ENCODE results near the gene BCCIP. TPM values are rescaled to one million over a fixed set of nuclear protein-coding genes. Genes with fewer than 3 reads are reported as not detected.

Gene BCCIP
- 10 to 100 TPM; 22.5 to 49.2 TPM for total RNA-seq

DNA sequence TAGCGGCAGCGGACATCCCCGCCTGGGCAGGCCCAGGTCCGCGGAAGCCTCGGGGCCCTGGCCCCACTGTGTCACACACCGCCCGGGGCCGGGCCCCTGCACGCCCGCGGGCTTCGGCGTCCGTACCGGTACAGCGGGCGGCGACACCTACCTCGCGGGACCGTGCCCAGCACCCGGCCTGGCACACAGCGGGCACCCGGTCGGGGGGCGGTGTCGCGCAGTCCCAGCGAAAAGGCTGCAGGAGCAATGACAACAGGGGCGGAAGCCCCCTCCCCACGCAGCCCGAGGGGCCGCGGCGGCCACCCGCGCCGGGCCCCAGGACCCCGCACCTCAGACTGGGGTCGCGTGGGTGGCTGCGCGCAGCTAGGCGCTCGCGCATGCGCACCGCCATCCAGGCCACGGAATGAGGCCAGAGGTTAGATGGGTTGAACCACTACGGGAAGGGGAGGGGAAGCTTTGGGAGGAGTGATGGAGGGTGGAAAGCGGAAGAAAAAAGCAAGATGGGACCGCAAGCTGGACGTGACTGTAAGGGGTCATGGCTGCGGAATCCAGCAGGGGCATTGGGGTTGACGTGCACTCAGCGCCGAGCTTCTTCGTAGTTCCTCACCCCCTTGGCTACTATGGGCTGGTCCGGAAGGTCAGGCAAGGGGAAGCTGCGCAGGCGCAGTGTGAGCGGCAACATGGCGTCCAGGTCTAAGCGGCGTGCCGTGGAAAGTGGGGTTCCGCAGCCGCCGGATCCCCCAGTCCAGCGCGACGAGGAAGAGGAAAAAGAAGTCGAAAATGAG, at the start of gene BCCIP, which contains the start of gene UROS:
Gene BCCIP, plus strand, starts transcription at position 669 of the 785 bp plus-strand sequence. Its CDS starts 12 bp downstream, at position 681.
Gene UROS, minus strand, starts transcription at position 381 of the 785 bp plus-strand sequence. CDS start 6,759 bp downstream, outside the sequence.
- Histone ChIP-seq H3K27ac (peak within 1 kb of the TSS; percentile 66 to 91), H3K4me1 (ENCODE audit: control insufficient read depth in 1 of 2, low read depth in 2 of 2) (peaks cover 16 to 37% of the 10 kb centered on the region in 2 donors), H3K9me3 (no peaks in the 10 kb centered on the region), H3K36me3 (peaks cover 2% of the 10 kb centered on the region), H3K27me3 (replicated peaks; ENCODE audit: insufficient read depth) (no peaks in the 10 kb centered on the region), H3K4me3 (peak within 1 kb of the TSS; percentile 89)
- TF ChIP-seq, protein P1, sequence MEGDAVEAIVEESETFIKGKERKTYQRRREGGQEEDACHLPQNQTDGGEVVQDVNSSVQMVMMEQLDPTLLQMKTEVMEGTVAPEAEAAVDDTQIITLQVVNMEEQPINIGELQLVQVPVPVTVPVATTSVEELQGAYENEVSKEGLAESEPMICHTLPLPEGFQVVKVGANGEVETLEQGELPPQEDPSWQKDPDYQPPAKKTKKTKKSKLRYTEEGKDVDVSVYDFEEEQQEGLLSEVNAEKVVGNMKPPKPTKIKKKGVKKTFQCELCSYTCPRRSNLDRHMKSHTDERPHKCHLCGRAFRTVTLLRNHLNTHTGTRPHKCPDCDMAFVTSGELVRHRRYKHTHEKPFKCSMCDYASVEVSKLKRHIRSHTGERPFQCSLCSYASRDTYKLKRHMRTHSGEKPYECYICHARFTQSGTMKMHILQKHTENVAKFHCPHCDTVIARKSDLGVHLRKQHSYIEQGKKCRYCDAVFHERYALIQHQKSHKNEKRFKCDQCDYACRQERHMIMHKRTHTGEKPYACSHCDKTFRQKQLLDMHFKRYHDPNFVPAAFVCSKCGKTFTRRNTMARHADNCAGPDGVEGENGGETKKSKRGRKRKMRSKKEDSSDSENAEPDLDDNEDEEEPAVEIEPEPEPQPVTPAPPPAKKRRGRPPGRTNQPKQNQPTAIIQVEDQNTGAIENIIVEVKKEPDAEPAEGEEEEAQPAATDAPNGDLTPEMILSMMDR (IDR thresholded peaks at IDR 0.05): no peak
- ATAC-seq (ENCODE audit: insufficient number of reproducible peaks, low FRiP score, low read depth): peak; percentile 97
- peak; percentile 49 for DNase-seq (ENCODE audit: low spot score)

DNA sequence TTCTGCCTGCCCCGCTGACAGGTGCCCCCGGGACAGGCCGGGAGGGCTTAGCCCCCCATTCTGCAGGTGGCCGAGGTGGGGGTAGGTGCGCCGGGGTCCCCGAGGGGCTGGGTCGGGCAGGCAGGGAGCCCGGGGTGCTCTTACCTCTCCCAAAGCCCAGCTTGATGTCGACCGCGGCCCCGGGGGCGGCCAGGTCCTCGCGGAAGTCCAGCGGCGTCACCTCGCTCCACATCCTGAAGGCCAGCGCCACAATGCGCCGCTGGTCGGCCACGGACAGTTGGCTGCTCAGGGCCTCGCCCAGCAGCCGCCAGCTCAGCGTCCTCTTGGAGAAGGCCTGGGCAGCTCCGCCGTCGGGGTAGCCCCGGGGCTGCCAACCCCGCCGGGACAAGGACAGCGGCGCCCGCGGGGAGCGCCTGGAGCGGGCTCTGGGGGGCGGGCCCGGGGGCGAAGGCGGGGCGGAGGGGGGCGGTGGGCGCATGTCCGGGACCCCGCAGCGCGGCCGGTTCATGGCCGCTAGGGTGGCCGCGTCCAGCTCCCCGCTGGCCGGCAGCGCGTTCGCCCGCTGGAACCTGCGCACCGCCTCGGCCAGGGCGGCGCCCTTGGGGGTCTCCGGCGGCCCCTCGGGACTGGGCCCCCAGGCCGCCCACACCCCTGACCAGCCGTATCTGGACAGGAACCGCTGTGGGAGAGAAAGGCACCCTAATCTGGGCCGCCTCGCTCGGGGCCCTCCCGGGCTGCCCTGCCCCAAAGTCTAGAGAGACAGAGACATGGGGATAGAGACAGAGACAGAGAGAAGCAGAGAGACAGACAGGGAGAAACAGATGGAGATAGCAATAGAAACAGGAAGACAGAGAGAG, 49.4 kb upstream of the BCCIP start:
- ATAC-seq (ENCODE audit: insufficient number of reproducible peaks, low FRiP score, low read depth): no peak
- no peaks in the 10 kb centered on the region for H3K27me3 ChIP-seq (replicated peaks; ENCODE audit: insufficient read depth)
- no peak overlapping the region for H3K27ac ChIP-seq
- TF ChIP-seq, protein P1 (IDR thresholded peaks at IDR 0.05): no peak
- H3K4me1 ChIP-seq (ENCODE audit: control insufficient read depth in 1 of 2, low read depth in 2 of 2): peaks cover 0 to 6% of the 10 kb centered on the region in 2 donors
- no peak for DNase-seq (ENCODE audit: low spot score)
- H3K36me3 ChIP-seq: no peaks in the 10 kb centered on the region
- no peak overlapping the region for H3K4me3 ChIP-seq
- H3K9me3 ChIP-seq: no peaks in the 10 kb centered on the region

DNA sequence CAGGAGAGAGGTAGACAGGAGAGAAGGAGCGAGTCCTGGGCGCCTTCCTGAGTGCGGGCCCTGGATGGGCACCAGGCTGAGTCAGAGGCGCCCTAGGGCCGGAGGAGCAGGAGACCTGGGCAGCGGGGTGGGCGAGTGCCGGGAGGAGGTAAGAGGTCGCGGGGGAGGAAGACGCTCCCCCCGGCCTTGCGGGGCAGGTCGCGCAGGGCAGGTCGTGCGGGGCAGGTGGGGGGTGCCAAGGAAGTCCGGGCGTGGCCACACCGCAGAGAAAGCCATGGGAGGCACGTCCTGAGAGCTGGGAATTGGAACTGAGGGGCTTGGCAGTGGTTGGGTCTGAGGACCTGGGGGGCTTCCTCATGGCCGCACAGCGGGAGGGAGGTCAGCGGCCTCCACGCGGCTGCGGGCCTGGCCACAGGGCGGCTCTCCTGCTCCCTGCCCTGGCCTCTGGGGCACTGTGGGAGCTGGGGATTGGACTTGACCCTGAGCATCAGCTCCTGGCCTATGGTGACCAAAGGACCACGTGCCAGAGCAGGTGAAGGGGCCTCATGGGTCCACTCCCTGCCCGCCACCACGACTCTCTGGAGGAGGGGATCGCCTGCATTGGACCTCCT, 48.7 kb upstream of the BCCIP start:
- Histone ChIP-seq H3K27ac (no peak overlapping the region), H3K4me1 (ENCODE audit: control insufficient read depth in 1 of 2, low read depth in 2 of 2) (no peaks in the 10 kb centered on the region), H3K36me3 (no peaks in the 10 kb centered on the region), H3K27me3 (replicated peaks; ENCODE audit: insufficient read depth) (no peaks in the 10 kb centered on the region), H3K4me3 (no peak overlapping the region), H3K9me3 (no peaks in the 10 kb centered on the region)
- no peak for ATAC-seq (ENCODE audit: insufficient number of reproducible peaks, low FRiP score, low read depth)
- TF ChIP-seq, protein P1 (IDR thresholded peaks at IDR 0.05): no peak
- no peak for DNase-seq (ENCODE audit: low spot score)

DNA sequence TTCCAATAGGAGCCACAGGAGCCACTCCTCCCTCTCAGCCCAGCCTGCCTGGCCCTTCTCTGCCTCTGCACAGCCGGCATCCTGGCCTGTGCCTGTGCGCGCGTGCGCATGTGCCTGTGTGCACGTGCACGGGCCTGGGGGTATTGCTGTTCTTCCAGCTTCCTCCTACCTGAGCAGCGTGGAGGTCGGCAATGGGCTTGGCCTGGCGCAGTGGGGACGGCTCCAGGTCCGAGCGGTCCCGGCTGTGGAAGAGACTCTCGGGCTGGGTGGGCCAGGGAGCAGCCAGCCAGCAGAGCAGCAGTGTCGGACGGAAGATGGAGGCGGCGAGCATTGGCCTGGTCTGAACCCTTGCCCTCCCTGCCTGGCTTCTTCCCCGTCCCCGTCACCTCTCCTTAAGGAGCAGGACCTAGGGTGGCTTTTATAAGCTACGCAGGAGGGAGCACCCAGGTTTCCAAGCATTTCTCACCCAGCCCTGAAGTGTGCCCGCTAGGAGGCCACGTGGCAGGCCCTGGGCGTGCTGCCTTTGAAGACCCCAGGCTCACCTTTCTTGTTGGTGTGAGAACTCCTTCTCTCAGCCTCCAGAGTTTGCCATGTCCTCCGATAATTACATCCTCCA, 47.7 kb upstream of the BCCIP start, which contains the start of gene MMP21:
Gene MMP21, minus strand, starts transcription at position 331 of the 616 bp plus-strand sequence. Its CDS starts 0 bp downstream, at position 331.
- TF ChIP-seq, protein P1 (IDR thresholded peaks at IDR 0.05): no peak
- no peaks in the 10 kb centered on the region for H3K27me3 ChIP-seq (replicated peaks; ENCODE audit: insufficient read depth)
- no peaks in the 10 kb centered on the region for H3K4me1 ChIP-seq (ENCODE audit: control insufficient read depth in 1 of 2, low read depth in 2 of 2)
- no peaks in the 10 kb centered on the region for H3K36me3 ChIP-seq
- DNase-seq (ENCODE audit: low spot score) (no peak), ATAC-seq (ENCODE audit: insufficient number of reproducible peaks, low FRiP score, low read depth) (no peak)
- no peak within 1 kb of the TSS for H3K27ac ChIP-seq
- no peak within 1 kb of the TSS for H3K4me3 ChIP-seq
- no peaks in the 10 kb centered on the region for H3K9me3 ChIP-seq
